GM04504 (cell line): Measurements from ENCODE around the gene NPR1.

ENCODE experiments used
- DNase-seq: peaks from one replicate; pipeline ENCODE4 v3.0.0-alpha.2; 2012; ENCODE audit warnings: low read depth

The NPR1 gene

GRCh38 chr1:153727463-153728304 lies 49.2 kb downstream of the NPR1 start, which contains the start of gene INTS3:
Gene INTS3, plus strand, starts transcription at chr1:153728050. Its CDS starts 585 bp downstream, at chr1:153728635.
- DNase-seq, result peak; percentile 100

DNA sequence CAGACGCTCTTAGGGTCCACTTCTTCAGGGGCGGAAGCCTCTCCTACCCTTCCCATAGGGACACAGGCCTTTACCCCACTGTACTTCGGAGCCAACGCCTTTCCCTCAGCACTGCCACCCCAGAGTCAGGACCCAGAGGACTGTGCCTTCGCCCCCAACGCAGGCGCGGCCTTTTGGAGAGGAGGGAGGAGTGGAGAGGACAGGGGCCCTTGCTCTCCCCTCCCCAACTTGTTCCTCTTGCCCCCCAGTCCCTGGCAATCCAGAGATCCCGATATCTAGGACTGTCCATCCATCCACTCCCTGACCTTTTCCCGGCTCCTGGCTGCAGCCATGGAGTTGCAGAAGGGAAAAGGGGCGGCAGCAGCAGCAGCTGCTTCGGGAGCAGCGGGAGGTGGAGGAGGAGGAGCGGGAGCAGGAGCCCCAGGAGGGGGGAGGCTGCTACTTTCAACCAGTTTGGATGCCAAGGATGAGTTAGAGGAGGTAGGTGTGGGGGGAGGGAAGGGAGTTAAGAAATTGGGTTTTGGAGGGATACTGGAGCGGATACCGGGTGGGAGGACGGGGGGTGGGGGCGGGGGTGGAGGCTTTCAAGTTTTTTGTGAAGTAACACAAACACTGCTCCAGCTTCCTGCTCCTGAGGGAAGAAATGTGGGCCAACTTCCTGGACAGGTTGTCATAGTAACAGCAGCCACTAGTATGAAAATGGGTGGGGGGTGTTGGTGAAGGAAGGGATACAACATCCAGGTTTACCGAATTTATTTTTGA lies 50.0 kb downstream of the NPR1 start:
- DNase-seq, result no peak

DNA sequence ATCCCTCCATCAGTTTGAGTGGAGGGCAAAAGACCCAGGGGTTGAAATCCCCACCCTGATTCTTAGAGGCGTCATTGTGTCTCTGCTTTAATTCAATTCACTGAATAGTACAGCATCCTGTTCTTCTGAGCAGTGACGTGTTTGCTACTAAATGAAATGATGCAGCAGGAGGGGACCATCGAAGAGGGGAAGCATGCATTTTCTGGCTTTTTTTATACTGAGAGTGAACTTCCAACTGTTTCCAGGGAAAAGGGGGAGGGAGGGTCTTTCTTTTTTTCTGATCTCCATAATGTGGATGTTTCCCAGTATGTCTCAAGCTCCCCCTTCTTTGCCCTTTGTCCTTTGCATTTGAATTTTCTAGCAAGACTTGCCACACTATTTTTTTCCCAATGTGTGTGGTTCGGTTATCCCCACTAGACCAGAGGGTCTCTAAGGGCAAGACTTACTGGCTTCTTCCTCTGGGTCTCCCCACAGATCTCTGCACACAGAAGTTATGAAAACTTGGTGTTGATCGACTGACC lies 52.0 kb downstream of the NPR1 start:
- no peak for DNase-seq

- no peak for DNase-seq
Observed at GRCh38 chr1:153733970-153734369, 55.5 kb downstream of the NPR1 start.

- no peak for DNase-seq
Observed at GRCh38 chr1:153734396-153735089, 56.1 kb downstream of the NPR1 start.

- no peak for DNase-seq
Observed at GRCh38 chr1:153735090-153735420, 56.6 kb downstream of the NPR1 start.

- no peak for DNase-seq
Observed at GRCh38 chr1:153741986-153742385, 63.5 kb downstream of the NPR1 start.

GRCh38 chr1:153742411-153743142 lies 64.1 kb downstream of the NPR1 start:
- no peak for DNase-seq
